GM12878 (cell line): ENCODE results near the gene TBC1D26. TPM values are rescaled to one million over a fixed set of nuclear protein-coding genes. Genes with fewer than 3 reads are reported as not detected.

Experiments
- ATAC-seq: fragments of 200-7000 bp; cut with Tn5 transposase; 3 replicates; pipeline ENCODE4 v1.9.1; 2020; ENCODE audit warnings: mild to moderate bottlenecking, moderate library complexity
- BruUV-seq: library from RNA; stranded (reverse); fragments of 400-500 nt; replicated peaks from 2 replicates; lab custom pipeline; 2021; lab: Mats Ljungman, UMichigan
- CTCF ChIA-PET: fragments of 300-600 bp; sonication (Branson Sonifier 250); formaldehyde crosslinking; extraction: SDS; loops from one replicate; lab custom pipeline; 2021; ENCODE audit warnings: inconsistent platforms; lab: Yijun Ruan, JAX
- POLR2A ChIA-PET: fragments of 350-600 bp; formaldehyde crosslinking; extraction: SDS; loops from one replicate; lab custom pipeline; 2021; ENCODE audit warnings: inconsistent platforms; lab: Charles Lee
- RAD21 ChIA-PET: fragments of 300-600 bp; sonication (Branson Sonifier 250); formaldehyde crosslinking; loops from one replicate; lab custom pipeline; 2023; ENCODE audit warnings: antibody characterized with exemption; ENCODE audit not compliant: unreplicated experiment; lab: Charles Lee
- SMC1A ChIA-PET: fragments of 300-600 bp; sonication (Branson Sonifier 250); formaldehyde crosslinking; loops from one replicate; lab custom pipeline; 2023; ENCODE audit not compliant: unreplicated experiment, uncharacterized antibody; lab: Charles Lee
- DNase-seq: peaks from one replicate; pipeline ENCODE4 v3.0.0-alpha.2; 2011; ENCODE audit warnings: low read depth, low spot score
- FAIRE-seq: peaks from 3 replicates; lab custom pipeline; 2011; peaks lifted over from hg19 to GRCh38; lab: Jason Lieb, UNC
- H2AFZ ChIP-seq: 2 replicates; pipeline ENCODE4 v1.6.0; 2011; ENCODE audit warnings: low read depth, low read length, control low read depth; ENCODE audit not compliant: control insufficient read depth
- H3K27ac ChIP-seq: 2 replicates; pipeline ENCODE4 v1.5.1; 2011; ENCODE audit warnings: control low read depth; ENCODE audit not compliant: control insufficient read depth, insufficient read depth
- H3K27me3 ChIP-seq, 2 experiments: replicated peaks in 1 of 2; 2 replicates each; pipeline versions ENCODE4 v1.6.0 to v1.6.1; 2011; ENCODE audit warnings: low read length in 1 of 2; ENCODE audit not compliant: control insufficient read depth in 2 of 2, insufficient read depth in 2 of 2
- H3K36me3 ChIP-seq, 2 experiments: 2 replicates each; pipeline ENCODE4 v1.5.1; 2011; ENCODE audit warnings: low read length in 1 of 2; ENCODE audit not compliant: control insufficient read depth in 2 of 2, insufficient read depth in 2 of 2
- H3K4me1 ChIP-seq: 2 replicates; pipeline ENCODE4 v1.6.1; 2011; ENCODE audit warnings: mild to moderate bottlenecking, low read length, moderate library complexity, mixed read lengths; ENCODE audit not compliant: control insufficient read depth, insufficient read depth
- H3K4me2 ChIP-seq: 2 replicates; pipeline ENCODE4 v1.6.0; 2011; ENCODE audit warnings: control low read depth; ENCODE audit not compliant: control insufficient read depth, insufficient read depth
- H3K4me3 ChIP-seq: fragments of 200-600 bp; sonication (generic); 2 replicates; pipeline ENCODE4 v1.5.1; 2016
- H3K79me2 ChIP-seq: 2 replicates; pipeline ENCODE4 v1.6.0; 2011; ENCODE audit warnings: low read length; ENCODE audit not compliant: control insufficient read depth, insufficient read depth
- H3K9ac ChIP-seq: 2 replicates; pipeline ENCODE4 v1.8.0; 2011; ENCODE audit warnings: low read length, control low read depth, mixed read lengths; ENCODE audit not compliant: control insufficient read depth, insufficient read depth
- H3K9me3 ChIP-seq: replicated peaks from 3 replicates; pipeline ENCODE4 v1.5.1; 2011; ENCODE audit warnings: mild to moderate bottlenecking, low read length; ENCODE audit not compliant: control insufficient read depth, insufficient read depth
- H4K20me1 ChIP-seq: 2 replicates; pipeline ENCODE4 v1.6.0; 2011; ENCODE audit not compliant: control insufficient read depth, insufficient read depth
- ASH2L ChIP-seq: fragments of 300-600, 200-600 bp; sonication (generic); IDR thresholded peaks from 2 replicates; pipeline ENCODE4 v1.6.1; 2017; ENCODE audit warnings: low read depth, mild to moderate bottlenecking, borderline replicate concordance
- E2F4 ChIP-seq: IDR thresholded peaks from 2 replicates; pipeline ENCODE4 v1.6.1; 2012; ENCODE audit warnings: low read depth, low read length, improper control_type of control experiment
- EP300 ChIP-seq, 2 experiments: fragments of 150-350 bp in 1 of 2; IDR thresholded peaks; 2 replicates each; pipeline ENCODE4 v1.6.1; 2011 to 2012; ENCODE audit warnings: low read depth in 2 of 2, low read length in 2 of 2, borderline replicate concordance in 1 of 2, improper control_type of control experiment in 1 of 2, inconsistent platforms in 1 of 2; ENCODE audit not compliant: control insufficient read depth in 1 of 2
- IRF3 ChIP-seq: fragments of 450-650 bp; IDR thresholded peaks from 2 replicates; pipeline ENCODE4 v1.6.1; 2014; ENCODE audit warnings: mild to moderate bottlenecking
- NBN ChIP-seq: fragments of 450-650 bp; IDR thresholded peaks from 2 replicates; pipeline ENCODE4 v1.6.1; 2016
- RELA ChIP-seq: fragments of 450-650 bp; IDR thresholded peaks from 2 replicates; pipeline ENCODE4 v1.8.0; 2014; ENCODE audit warnings: borderline replicate concordance; ENCODE audit not compliant: partially characterized antibody
- STAT3 ChIP-seq: IDR thresholded peaks from 2 replicates; pipeline ENCODE4 v1.6.1; 2011; ENCODE audit warnings: low read depth, low read length, improper control_type of control experiment
- SUZ12 ChIP-seq: fragments of 200-600 bp; sonication (generic); IDR thresholded peaks from one replicate; pipeline ENCODE4 v1.6.1; 2018; ENCODE audit warnings: antibody characterized with exemption, mild to moderate bottlenecking; ENCODE audit not compliant: unreplicated experiment
- WRNIP1 ChIP-seq: IDR thresholded peaks from 2 replicates; pipeline ENCODE4 v1.6.1; 2011; ENCODE audit warnings: low read depth, low read length, improper control_type of control experiment, borderline replicate concordance
- ZNF592 ChIP-seq: fragments of 450-650 bp; IDR thresholded peaks from 2 replicates; pipeline ENCODE4 v1.6.1; 2017; ENCODE audit warnings: mild to moderate bottlenecking, moderate library complexity
- WGBS: methylation state at CpG from one replicate; pipeline ENCODE4 v1.1.6; 2016; ENCODE audit warnings: low lambda C conversion rate; ENCODE audit not compliant: insufficient replicate concordance, insufficient coverage; ENCODE audit errors: missing lambda C conversion rate; 5-methylcytosine and 5-hydroxymethylcytosine counted together
- in situ Hi-C: fragments of 300-500 bp; cut with MboI; formaldehyde crosslinking; loops from 9 replicates; pipeline ENCODE4 v1.14.3; 2018; ENCODE audit warnings: mixed read lengths
- intact Hi-C: fragments of 100-400 bp; cut with micrococcal nuclease; formaldehyde crosslinking; loops from one replicate; pipeline ENCODE4 v1.14.2; 2022; ENCODE audit not compliant: unreplicated experiment
- polyA plus RNA-seq, 11 experiments: library from polyadenylated mRNA; depleted of rRNA in 4 of 11; unstranded in 6 of 11; stranded (reverse) in 5 of 11; fragments of >200 nt; fragmentation: Nextera tagmentation in 4 of 11; fragmentation: Illumina TruSeq in 1 of 11; extraction: Ambion mirVana in 4 of 11; extraction: Trizol in 1 of 11; gene quantifications; 1 replicate in 1 of 11; 2 replicates in 10 of 11; pipeline versions ENCODE4 v1.2.1 to v1.2.3, GENCODE V29; 2011 to 2016; ENCODE audit warnings: inconsistent platforms in 2 of 11, missing spikeins in 2 of 11, low read depth in 1 of 11
- total RNA-seq, 4 experiments: library from RNA; depleted of rRNA in 3 of 4; stranded (reverse); fragments of >200 nt in 3 of 4; fragmentation: Illumina TruSeq in 1 of 4; extraction: Trizol in 1 of 4; gene quantifications; 2 replicates each; pipeline versions ENCODE4 v1.2.1 to v1.2.3, GENCODE V29; 2013 to 2021

Gene TBC1D26
- total and polyA plus RNA-seq, 10 of the 15 experiments (the other 5 are each of a cell fraction or from before 2014, with no cell fraction given) = 0.07 to 0.10 TPM; not detected in 8

GRCh38 chr17:15776871-15777270 lies 44.8 kb downstream of the TBC1D26 start:
- intact Hi-C loops (no loop called here), in situ Hi-C loops (no loop called here)
- ChIA-PET RAD21 (no interaction called here), POLR2A (no interaction called here), CTCF (no interaction called here), SMC1A (no interaction called here)
- H3K27ac ChIP-seq = no peak overlapping the region
- no peak for TF ChIP-seq WRNIP1
- TF ChIP-seq SUZ12 = no peak
- no peak for TF ChIP-seq E2F4
- no peak for TF ChIP-seq NBN
- TF ChIP-seq EP300 (IDR thresholded peaks at IDR 0.05; ENCODE audit: borderline replicate concordance in 1 of 2, control insufficient read depth in 1 of 2, low read depth in 2 of 2, low read length in 2 of 2) = no peak
- no peak for TF ChIP-seq RELA
- no peaks in the 10 kb centered on the region for H3K79me2 ChIP-seq
- no peaks in the 10 kb centered on the region for H3K27me3 ChIP-seq
- H2AFZ ChIP-seq = no peak overlapping the region
- BruUV-seq = no TSS peak
- no peaks in the 10 kb centered on the region; the same call in 1 of the 3 replicates for H3K9me3 ChIP-seq
- DNase-seq (no peak), FAIRE-seq (no peak), ATAC-seq (no peak)
- H3K9ac ChIP-seq = no peak overlapping the region
- H4K20me1 ChIP-seq = no peaks in the 10 kb centered on the region
- H3K36me3 ChIP-seq = no peaks in the 10 kb centered on the region
- no peak overlapping the region for H3K4me3 ChIP-seq
- H3K4me2 ChIP-seq = no peak overlapping the region
- H3K4me1 ChIP-seq = no peaks in the 10 kb centered on the region

- no peaks in the 10 kb centered on the region for H3K4me1 ChIP-seq
- RAD21 ChIA-PET = no interaction called here
- POLR2A ChIA-PET = no interaction called here
- intact Hi-C loops (no loop called here), in situ Hi-C loops (no loop called here)
- H3K4me2 ChIP-seq = no peak overlapping the region
- H3K79me2 ChIP-seq = no peaks in the 10 kb centered on the region
- DNase-seq (no peak), FAIRE-seq (no peak), ATAC-seq (no peak)
- H3K4me3 ChIP-seq = no peak overlapping the region
- H3K9ac ChIP-seq = no peak overlapping the region
- H3K27ac ChIP-seq = no peak overlapping the region
- H3K36me3 ChIP-seq = no peaks in the 10 kb centered on the region
- CTCF ChIA-PET = no interaction called here
- H2AFZ ChIP-seq = no peak overlapping the region
- no peaks in the 10 kb centered on the region; the same call in 1 of the 3 replicates for H3K9me3 ChIP-seq
- H3K27me3 ChIP-seq = no peaks in the 10 kb centered on the region
- WGBS = 0% methylated on average over 1 of the region's 1 CpG
- H4K20me1 ChIP-seq = no peaks in the 10 kb centered on the region
- no TSS peak for BruUV-seq
- SMC1A ChIA-PET = no interaction called here
- TF ChIP-seq ZNF592 (no peak), STAT3 (no peak), ASH2L (no peak), IRF3 (no peak)
Measured at GRCh38 chr17:15777297-15777696, 45.2 kb downstream of the TBC1D26 start.
